GM19328 (cell line): Measurements from ENCODE around the gene ANKH.

Source experiments
- ATAC-seq: cut with Tn5 transposase; IDR thresholded peaks from one replicate; pipeline ENCODE4 v1.9.1; 2021; ENCODE audit warnings: mild to moderate bottlenecking, moderate library complexity; ENCODE audit not compliant: unreplicated experiment

ANKH gene

DNA sequence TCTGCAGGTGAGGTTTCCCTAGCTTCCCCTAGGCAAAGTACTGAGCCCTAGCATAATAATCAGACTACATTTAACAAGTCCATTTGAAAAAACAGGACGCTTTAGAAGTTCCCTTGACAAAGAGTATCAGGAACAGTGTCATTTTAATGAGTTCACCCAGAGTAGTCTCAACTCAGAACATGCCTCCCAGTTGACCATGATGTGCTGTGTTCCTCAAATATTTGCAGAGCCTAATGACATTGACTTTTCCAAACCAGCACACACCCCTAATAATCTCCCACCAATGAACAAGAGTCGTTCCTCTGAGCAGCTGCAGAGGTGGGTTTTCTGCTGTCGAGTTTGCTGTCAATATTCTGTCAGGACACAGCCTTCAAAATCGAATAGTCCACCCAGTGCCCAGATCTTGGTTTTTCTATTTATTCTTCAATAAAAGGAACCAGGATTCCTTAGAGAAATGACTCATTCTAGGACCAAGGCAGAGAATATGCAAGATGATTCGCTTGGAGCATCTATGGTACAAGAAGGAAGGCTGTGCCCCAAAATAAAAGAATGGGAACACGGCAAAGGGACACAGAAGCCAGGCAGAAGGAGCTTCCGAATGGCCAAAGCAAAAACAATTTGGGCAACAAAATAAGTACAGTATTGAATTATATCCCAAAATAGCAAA, 149.5 kb downstream of the ANKH start:
- ATAC-seq = no peak

DNA sequence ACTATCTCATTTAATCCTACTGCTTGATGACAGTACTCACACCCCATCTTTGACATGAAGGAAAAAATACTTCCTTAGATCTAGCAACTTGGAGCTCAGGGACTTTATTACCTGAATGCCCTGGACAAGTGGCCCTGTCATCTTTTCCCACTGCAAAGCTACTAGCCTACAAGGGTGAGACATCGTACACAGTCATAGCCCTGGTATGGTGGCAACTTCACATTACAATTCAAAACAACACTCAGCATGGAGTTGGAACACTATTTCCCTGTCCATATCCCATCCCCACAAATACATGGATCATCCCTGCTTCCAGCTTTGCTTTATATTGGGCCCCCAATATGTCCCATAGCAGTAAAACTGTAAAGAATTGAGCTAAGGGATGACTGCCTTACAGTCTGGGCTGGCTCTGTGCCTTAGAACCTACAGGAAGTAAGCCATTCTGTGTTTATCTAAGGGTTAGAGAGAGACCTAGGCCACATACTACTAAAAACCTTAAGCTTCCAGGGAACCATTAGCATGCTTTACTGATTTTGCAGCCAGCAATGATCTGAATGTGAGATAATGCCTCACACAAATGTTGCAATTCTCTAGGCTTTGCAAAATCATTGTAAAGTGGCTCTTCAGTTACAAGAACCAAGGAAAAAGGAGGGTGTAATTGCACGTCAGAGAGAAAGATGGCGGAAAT, 151.2 kb downstream of the ANKH start:
- no peak for ATAC-seq

DNA sequence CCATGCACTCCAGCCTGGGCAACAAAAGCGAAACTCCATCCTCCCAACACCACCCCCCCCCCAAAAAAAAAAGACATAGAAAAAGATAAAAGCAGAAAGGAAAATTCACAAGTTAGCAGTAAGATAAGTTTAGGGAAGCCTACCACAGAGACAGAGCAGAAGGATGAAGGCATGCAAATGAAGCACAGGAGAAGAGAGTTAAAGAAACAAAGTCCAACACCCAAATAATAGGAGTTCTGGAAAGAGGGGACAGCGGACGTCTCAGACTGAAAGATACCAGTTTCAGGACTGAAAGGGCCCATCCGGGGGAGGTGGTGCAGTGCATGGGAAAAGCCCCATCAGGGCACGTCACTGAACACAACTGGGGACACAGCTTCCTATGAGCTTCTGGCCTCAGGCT, 152.8 kb downstream of the ANKH start:
- no peak for ATAC-seq

DNA sequence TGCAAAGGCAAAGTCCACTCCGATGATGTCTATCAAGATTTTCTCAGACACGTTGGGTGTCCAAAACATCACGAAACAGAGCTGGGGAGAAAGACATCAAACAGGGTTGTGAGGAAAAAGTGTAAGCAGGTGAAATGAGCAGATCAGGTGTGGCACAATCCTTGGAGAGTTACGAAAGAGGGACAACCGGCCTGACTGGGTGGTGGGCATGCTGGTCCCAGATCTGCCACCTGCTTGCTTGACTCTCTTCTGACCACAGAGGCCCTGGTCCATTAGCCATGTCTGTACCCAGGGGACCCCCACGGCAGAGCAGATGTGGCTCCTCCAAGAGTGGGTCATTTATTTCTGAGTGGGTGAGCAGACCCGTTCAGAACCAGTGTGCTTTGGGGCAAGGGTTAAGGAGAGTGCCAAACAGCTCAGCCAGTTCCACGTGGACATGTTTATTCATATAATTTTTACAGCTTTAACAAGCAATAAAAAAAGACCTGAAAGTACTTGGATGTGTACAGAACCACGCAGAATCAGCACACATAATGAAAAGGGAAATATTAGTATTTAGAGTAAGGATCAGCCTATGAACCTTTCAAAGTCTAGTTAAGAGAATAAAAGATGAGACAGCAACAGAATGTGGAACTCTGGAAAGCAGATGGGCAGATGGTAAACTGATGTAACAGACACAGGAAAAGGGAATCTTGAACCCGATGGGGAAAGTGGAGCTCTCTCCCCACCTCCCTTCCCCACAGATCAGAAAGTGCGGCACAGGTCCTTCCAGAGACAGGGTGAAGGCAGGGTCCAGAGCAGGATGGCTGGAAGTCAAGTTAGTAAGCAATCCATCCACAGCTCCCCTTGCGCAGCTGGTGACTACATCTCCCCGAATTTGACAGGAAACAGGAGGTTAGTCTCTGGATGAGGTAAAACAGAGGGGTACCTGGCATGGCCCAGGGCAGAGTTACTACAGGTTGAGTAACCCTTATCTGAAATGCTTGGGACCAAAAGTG, 154.5 kb downstream of the ANKH start:
- no peak for ATAC-seq

DNA sequence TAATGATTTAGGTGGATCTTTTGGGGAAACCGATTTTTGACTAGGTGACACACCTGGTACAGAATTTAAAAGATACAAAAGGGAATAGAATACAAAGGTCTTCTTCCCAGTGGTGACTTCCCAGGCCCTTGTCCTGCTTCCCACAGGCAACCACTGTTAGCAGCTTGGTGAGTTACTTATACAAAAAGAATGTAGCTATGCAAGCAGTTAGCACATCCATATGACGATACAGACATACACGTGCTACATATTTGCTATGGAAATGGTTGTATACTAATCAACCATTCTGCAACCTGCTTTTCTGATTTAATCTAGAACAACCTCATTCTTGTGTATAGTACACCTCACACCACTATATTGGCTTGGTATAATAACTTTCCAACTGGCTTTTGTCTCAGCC, 156.1 kb downstream of the ANKH start:
- no peak for ATAC-seq

DNA sequence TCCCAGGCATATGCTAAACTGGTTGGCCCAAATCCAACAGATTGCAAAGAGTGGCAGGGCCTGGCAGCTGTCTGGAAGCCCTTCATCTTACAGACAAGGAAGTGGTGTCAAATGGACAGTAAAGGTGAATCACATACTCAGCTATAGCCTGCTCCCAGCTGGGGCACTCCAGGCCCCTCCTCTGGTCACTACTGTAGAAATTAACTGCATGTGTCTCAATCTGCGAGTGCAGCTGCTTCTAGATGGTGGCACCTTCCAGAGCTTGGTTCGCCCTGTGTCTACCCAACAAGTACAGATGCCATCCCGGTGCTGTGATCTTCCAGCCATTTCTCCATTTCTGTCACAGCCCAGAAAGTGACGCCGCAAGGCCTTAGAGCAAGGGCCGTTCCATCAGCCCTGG, 156.9 kb downstream of the ANKH start:
- no peak for ATAC-seq

DNA sequence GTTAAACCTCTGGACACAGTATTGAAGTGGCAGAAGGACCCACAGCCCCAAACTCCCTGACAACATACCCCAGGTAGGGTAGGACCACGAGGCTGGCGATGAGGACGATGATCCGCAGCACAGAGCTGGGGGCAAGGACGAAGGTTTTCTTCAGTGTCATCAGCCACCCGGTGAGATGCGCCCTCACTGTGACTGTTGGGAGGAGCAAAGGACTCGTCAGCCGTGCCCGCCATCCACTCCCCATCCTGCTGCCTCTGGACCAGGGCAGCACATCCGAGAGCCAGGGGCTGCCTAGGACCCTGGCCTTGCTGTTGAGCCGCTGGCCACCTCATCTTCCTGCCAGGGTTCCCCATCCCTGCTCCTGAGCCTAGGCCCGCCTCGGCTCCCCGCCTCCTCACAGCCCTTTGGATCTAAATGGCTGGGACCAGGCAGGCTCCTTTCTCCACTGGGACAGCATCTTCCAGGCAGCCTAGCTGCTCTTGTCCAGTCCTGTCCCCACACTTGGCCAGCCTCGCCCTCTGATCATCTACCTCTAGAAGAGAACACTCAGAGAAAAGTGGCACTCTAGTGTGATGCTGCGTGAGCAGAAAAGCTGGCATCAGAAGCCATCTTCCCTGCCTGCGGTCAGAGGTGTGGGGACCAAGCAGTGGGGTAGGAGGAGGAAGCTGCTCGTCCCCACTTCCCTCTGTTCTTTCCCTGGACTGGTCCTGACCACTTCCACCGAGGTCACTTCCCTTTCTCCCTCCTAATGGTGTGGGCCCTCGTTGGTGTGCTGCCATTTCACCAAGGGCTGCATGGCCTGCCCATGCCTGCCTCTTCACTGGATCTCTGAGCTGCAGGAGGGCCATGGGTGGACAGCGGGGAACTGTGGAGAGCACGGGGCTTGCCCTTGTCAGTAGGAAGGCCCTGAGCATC, 157.8 kb downstream of the ANKH start:
- no peak for ATAC-seq

DNA sequence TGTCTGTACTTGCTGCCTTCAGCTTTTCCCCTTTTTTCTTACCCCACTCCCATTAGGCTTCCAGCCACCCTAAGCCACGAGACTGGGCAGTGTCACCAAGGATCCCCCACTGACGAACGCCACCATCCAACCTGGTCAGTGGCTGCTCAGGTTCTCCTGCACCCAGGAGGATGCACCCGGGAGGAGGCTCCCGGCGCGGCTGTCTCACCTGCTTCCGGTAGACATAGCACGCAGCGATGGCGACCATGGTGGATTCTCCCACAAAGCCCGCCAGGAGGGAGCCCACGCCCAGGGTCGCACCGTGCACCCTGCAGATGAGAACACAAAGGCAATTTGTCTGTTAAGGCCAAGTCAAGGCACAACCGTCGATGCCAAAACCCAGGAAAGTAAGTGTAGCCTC, 158.9 kb downstream of the ANKH start:
- no peak for ATAC-seq

DNA sequence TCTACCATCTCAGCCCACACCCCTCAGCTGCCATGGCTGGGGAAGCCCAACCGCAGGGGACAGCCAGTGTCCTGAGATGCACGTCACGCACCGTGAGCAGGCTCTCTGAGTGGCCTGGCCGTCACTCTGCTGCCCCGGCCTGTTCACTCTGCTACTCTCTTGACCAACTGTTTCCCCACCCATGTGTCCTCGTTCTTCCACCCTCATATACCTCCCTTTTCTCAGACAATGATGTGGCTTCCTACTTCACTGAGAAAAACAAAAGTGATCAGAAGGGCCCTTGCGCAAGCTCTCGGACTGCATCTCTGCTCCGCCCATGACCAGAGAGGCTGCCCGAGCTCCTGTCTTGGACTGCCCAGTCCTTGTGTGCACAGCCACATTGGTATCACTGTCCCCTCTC, 159.4 kb downstream of the ANKH start:
- no peak for ATAC-seq

DNA sequence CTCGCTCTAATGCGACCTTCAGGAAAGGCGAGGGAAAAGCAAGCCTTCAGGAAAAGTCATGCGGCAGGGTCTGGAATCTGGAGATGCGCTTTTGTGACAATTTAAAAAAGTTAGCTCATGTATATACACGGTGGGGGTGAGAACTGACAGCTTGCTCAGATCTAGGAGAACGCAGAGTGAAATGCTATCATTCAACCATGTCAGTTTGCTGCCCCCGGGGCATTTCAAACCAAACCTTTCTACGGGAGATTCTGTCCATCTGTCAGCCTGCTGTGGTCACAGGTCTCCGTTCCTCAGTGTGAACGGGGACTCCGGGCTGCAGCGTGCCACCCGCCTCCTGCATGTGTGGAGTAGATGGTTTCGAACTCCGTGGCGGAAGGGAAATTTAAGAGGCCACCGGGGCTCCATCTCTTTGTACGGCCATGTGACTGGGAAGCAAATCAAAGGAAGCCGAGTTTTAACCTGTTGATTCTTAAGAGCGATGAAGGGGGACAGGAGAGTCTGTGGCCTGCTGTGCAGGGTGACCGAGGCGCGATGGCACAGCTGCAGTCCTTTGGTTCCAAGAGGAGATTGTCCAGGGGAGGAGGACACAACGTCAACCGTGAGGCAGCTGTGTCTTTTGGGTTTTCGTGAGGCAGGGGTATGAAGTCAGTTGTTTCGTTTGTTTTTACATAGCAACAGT, 161.1 kb downstream of the ANKH start:
- ATAC-seq = no peak

DNA sequence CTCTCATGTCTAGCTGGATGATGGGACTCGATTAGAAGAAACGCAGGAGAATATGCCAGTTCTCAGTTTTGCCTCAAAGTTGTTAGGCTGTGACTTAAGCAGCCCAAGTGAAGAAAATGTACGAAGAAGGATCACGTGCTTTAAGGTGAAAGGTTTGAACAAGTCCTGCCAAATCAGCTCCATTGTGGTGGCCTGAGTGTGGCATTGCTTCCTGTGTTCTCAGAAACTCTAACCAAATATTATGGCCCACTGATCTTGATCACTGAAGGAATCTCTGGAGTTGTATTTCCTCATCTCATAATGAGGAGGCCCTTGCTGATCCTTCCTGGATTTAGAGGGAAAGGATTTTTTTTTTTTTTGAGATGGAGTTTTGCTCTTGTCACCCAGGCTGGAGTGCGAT, 163.0 kb downstream of the ANKH start:
- no peak for ATAC-seq

DNA sequence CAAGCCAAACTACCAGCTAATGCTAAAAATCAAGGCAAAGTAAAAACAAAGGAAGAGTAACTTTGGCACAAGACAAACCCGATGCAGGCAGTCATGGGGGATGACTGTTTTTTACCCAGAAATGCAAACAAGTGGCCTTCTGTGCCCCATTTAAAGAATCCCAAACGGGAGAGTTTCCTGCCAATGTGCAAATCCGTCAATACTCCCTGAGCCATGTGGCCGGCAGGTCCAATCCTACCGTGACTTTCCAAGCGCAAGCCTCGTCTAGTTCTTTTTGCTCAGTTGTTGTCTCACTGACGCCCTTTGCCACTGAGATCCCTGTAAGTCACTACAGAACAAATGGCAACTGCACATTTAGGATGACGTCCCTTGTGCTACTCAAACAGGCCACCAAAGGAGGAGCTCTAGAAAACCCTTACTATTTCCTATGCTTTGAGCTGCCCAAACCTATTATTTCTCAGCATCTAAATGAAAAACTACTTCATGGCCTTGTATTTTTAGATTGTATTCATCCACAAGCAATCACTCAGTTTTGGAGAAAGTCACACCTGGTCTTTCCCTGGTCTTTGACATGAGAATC, 163.7 kb downstream of the ANKH start:
- no peak for ATAC-seq

DNA sequence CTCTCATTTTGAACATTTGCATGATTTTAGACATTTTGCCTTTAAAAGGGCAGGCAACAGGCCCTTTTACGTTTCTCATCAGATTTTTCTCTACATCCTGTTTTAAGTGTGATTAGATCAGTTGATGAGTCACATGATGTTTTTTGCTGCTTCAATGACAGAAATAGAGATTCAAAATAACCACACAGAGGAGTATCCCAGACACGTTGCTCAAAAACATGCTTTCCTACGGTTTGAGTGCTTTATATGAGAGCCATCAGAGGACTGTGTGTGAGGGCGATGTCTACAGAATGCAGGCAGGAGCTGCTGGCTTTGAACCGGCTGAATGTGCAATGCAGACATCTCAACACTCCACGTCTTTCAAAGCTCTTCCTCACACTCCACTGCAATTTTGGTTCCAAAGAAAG, 165.0 kb downstream of the ANKH start:
- ATAC-seq = no peak

DNA sequence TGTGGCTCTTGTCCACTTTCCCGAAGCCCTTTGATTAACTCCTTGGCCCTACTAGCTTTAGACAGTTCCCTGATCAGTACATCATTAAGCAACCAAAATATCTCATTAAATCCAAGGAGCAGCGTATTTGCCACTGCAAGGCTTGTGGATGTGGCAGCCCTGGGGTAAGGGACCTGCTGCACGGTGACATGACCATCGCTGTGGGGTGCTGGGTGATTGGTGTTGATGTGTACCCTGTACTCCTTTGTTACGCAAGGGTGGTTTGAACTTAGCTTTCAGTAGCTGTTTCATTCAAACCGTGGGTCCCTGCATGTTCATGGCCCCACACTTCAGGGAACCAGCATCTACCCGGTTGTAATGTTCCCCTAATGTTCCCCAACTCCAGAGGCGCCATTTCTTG, 166.0 kb downstream of the ANKH start:
- no peak for ATAC-seq

DNA sequence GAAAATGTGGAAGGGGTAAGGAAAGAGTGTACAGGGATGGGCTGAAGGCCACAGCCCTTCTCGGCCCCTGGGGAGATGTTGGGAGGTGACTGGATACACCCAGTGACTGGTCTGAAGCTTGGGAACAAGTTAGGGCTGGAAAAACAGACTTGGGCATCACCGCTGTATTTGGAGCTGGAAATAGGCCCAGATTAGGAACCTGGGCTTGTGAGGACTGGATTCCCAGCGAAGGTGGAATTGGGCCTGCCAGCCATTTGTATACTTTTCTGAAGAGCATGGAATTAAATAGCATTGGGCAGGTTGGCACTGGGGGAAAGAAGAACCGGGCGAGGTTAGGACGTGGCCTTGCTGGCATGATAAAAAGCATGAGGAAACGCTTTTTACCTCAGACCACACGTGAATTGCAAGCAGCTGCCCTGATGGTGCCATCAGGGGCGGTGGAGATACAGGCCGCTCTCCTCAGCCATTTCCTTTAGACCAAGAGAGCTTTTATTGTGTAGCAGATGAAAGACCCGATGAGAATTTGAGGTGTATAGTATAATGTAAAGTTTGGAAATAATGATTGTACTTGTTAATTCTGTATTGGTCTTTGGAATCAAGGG, 169.2 kb downstream of the ANKH start:
- ATAC-seq = no peak

DNA sequence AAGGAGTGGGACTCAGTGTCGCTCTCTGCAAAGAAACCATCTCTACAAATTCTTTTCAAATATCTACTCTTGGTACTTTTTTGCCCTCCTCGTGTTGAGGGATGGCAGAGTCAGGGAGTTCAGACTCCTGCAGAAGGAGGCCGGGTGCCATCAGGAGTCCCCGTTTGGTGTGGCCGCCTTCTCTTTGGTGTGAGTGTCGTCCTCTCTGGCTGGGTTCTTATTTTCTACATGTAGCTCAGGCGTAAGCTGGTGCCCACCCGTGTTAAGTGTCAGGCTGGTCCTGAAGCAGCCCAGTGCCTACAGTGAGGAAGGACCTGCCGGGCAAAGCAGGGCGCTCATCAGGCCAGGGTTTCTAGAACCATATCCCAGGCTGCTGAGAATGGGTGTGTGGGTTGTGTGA, 170.0 kb downstream of the ANKH start:
- ATAC-seq = no peak

DNA sequence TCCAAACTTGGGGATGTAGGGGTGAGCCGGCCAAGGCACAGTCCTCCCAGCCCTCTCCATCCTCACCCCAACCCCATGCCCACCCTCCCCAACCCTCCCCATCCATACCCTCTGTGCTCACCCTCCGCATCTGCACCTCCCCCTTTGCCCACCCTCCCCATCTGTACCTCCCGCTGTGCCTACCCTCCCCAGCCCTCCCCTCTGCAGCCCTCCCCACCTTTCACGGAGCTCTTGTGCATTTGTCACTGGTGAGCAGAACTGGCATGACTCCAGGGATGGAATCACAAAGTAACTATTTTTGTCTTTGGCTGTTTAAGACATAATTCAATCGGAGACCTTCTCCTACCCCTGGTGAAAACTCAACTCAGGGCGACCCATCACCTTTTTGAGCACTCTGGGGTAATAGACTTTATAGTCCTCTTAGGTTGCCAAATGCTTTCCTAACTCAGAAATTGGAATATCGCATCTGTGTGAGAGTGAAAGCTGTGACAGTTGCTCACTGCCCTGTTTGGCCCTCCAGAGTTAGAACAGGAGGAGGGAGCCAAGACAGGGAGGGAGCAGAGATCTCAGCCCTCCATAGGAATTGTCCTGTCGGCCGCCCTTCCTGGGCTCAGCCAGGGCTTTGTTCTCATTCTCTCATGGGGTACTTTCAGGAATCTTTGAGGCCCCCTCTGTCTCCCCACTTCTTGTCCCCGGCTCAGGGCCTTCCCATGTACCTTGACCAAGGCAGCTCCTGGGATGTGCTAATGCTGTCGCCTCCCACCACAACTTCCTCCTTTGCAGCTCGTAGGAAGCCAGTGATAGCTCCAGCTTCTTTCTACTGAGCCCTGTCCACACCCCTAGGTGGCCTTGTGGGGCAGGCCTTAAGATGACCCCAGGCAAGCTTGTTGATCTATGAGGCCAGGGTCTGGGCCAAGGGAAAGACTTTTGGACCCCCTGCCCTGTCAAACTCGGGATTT, 170.8 kb downstream of the ANKH start:
- ATAC-seq = no peak

DNA sequence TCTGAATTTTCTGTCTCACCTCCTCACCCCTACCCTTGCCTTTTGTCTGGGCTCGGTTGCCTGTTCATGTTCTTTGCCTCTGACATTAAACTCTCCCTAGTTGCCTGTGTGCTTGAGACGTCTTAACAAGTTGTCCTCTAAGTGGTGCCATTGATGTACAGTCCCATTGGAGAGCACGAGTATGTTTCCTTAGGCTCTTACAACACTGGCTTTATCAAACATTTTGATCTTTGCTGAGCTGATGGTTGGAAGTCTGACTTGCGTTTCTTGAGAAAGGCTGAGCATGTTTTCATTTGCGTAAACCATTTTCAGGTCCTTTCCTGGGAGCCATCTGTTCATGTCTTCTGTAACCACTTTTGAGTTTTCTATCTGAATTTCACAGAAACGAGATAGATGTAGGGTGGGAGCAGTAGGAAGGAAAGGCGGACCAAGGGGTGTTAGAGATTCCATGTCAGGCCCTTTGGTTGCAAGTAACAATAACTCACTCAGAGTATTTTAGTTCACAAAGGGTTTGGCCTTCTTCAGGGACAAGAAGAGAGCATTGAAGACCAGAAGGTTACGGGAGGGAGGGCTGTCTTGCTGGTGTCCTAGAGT, 171.7 kb downstream of the ANKH start:
- no peak for ATAC-seq
